Heart right ventricle (tissue), 16 donors: ENCODE data around the gene RHEB. TPM values are rescaled to one million over a fixed set of nuclear protein-coding genes. Genes with fewer than 3 reads are reported as not detected.

Experiments used
- ATAC-seq, 8 donors: fragments of 200-7000 bp; cut with Tn5 transposase; one replicate each; pipeline ENCODE4 v1.9.1; 2020; ENCODE audit warnings: mild to moderate bottlenecking in 8 of 8, moderate library complexity in 8 of 8, moderate number of reproducible peaks in 1 of 8
- DNase-seq, 2 donors: peaks; one replicate each; pipeline ENCODE4 v3.0.0-alpha.2; 2020
- H3K27ac ChIP-seq, 10 donors: fragments of 200-600 bp; sonication (generic) in 2 of 10; one replicate each; pipeline versions ENCODE4 v1.5.0 to v1.8.0; 2020 to 2022; ENCODE audit warnings: mild to moderate bottlenecking in 3 of 10
- H3K27me3 ChIP-seq, 7 donors: fragments of 200-600 bp; one replicate each; pipeline ENCODE4 v1.8.0; 2021 to 2022; ENCODE audit warnings: mild to moderate bottlenecking in 2 of 7
- H3K36me3 ChIP-seq, 9 donors: fragments of 200-600 bp; sonication (generic) in 1 of 9; one replicate each; pipeline versions ENCODE4 v1.5.0 to v1.8.0; 2020 to 2022; ENCODE audit warnings: mild to moderate bottlenecking in 2 of 9
- H3K4me1 ChIP-seq, 9 donors: fragments of 200-600 bp; sonication (generic) in 1 of 9; one replicate each; pipeline versions ENCODE4 v1.5.0 to v1.8.0; 2020 to 2022; ENCODE audit warnings: mild to moderate bottlenecking in 4 of 9
- H3K4me3 ChIP-seq, 10 donors: fragments of 200-600 bp; sonication (generic) in 2 of 10; one replicate each; pipeline versions ENCODE4 v1.5.0 to v1.8.0; 2020 to 2022; ENCODE audit warnings: mild to moderate bottlenecking in 7 of 10, moderate library complexity in 2 of 10
- H3K9me3 ChIP-seq, 11 donors: fragments of 200-600 bp in 10 of 11; sonication (generic) in 2 of 11; one replicate each; pipeline versions ENCODE4 v1.5.0 to v1.8.0; 2013 to 2022; ENCODE audit warnings: mild to moderate bottlenecking in 2 of 11, control low read depth in 1 of 11, moderate library complexity in 1 of 11
- CTCF ChIP-seq, 9 donors: fragments of 200-600 bp; sonication (generic) in 2 of 9; IDR thresholded peaks; one replicate each; pipeline versions ENCODE4 v1.5.0 to v1.8.0; 2021 to 2022; ENCODE audit warnings: antibody characterized with exemption in 9 of 9, mild to moderate bottlenecking in 5 of 9, moderate library complexity in 1 of 9
- WGBS, 2 donors: extraction: QIAGEN DNeasy Blood & Tissue Kit; methylation state at CpG; one replicate each; pipeline ENCODE4 v1.1.7; 2013; ENCODE audit warnings: inconsistent platforms in 1 of 2; 5-methylcytosine and 5-hydroxymethylcytosine counted together
- intact Hi-C, 10 donors: fragments of 100-400 bp; cut with DNase I; formaldehyde crosslinking; loops; one replicate each; pipeline versions ENCODE4 v1.11.1 to v1.14.2; 2022
- polyA plus RNA-seq, 2 donors: library from polyadenylated mRNA; stranded (reverse); fragments of 200-250 nt; gene quantifications; one replicate each; pipeline ENCODE4 v1.2.3, GENCODE V29; 2013
- total RNA-seq, 10 donors: library from RNA; stranded (reverse); fragmentation: NEBNext Ultra II Directional in 3 of 10; extraction: Animal tissue kit (Norgen Biotek cat#: 25700) in 3 of 10; gene quantifications; one replicate each; pipeline versions ENCODE4 v1.2.1 to v1.2.4, GENCODE V29; 2021 to 2023
- donor health status: Arrhythmogenic right ventricular cardiomyopathy.
- donor health status: ischemic (EF 13 %, LVEDD 7.1; RV severe dilation, severe dysfunction).
- donor health status: healthy with polysubstance abuse.
- donor health status: DM: no; HTN: yes; CAD: no.
- donor health status: DM: no; HTN: no; CAD: no.
- donor health status: ischemic (EF 25% LVEDD 6.9; RV normal size, moderate dysfunction).
- donor health status: ischemic (EF 25% LVEDD 5.7; RV mildly dilated, moderate dysfunction).
- donor health status: healthy.
- donor health status: DM: yes; HTN: yes; CAD: no.
- donor health status: Ischemic cardiomyopathy.
- donor health status: ischemic (EF 35%, LVEDD 5.7; RV mildly dilated, moderate dysfunction).
- donor health status: nonischemic (EF 11% LVEDD 7.7; RV severe dilation, severe dysfunction).
- donor health status: DM: yes; HTN: yes; CAD: no.
- donor health status: PGD.
- donor health status: ischemic (EF 29% LVEDD 5.4; RV normal size, mild dysfunction).
- donor health status: nonischemic (EF 23%, LVEDD 6.1; RV moderate dilation, normal function).

RHEB gene
- total and polyA plus RNA-seq, 12 donors = 56.0 to 174 (median 104) TPM

GRCh38 chr7:151444632-151445031 lies 75.1 kb downstream of the RHEB start:
- Histone ChIP-seq H3K27me3 (peaks cover 0 to 14% (median 8%) of the 10 kb centered on the region in 7 donors), H3K9me3 (no peaks in the 10 kb centered on the region), H3K4me1 (peaks cover 0 to 28% (median 9%) of the 10 kb centered on the region in 9 donors), H3K4me3 (no peak overlapping the region), H3K27ac (no peak overlapping the region), H3K36me3 (no peaks in the 10 kb centered on the region)
- no peak for TF ChIP-seq CTCF (IDR thresholded peaks at IDR 0.05)
- ATAC-seq (no peak), DNase-seq (no peak)
- intact Hi-C loops = loop anchor here in 8 of 10 donors (5.0 kb wide), 5 partner anchors 67 to 313 kb away; no protein-coding TSS in a partner anchor
- WGBS, 2 donors = 85 to 89% methylated on average over 1 of the region's 1 CpG

- Histone ChIP-seq H3K4me1 (peaks cover 0 to 20% (median 9%) of the 10 kb centered on the region in 9 donors), H3K4me3 (no peak overlapping the region), H3K36me3 (no peaks in the 10 kb centered on the region), H3K27me3 (peaks cover 0 to 25% (median 20%) of the 10 kb centered on the region in 7 donors), H3K9me3 (no peaks in the 10 kb centered on the region), H3K27ac (no peak overlapping the region)
- intact Hi-C loops = loop anchor here in 1 of 10 donors (5.0 kb wide), 1 partner anchor 66 kb away; no protein-coding TSS in a partner anchor
- WGBS, 2 donors = 77 to 78% methylated on average over 10 of the region's 10 CpGs
- DNase-seq (no peak), ATAC-seq (no peak)
- no peak for TF ChIP-seq CTCF (IDR thresholded peaks at IDR 0.05)
Measured at GRCh38 chr7:151442776-151443496, 76.8 kb downstream of the RHEB start.

GRCh38 chr7:151440799-151441445 lies 78.8 kb downstream of the RHEB start:
- Histone ChIP-seq H3K4me3 (no peak overlapping the region), H3K27me3 (peaks cover 0 to 33% (median 23%) of the 10 kb centered on the region in 7 donors), H3K36me3 (no peaks in the 10 kb centered on the region), H3K27ac (no peak overlapping the region), H3K4me1 (peaks cover 0 to 25% (median 15%) of the 10 kb centered on the region in 9 donors), H3K9me3 (no peaks in the 10 kb centered on the region)
- intact Hi-C loops = loop anchor here in 1 of 10 donors (5.0 kb wide), 1 partner anchor 64 kb away; no protein-coding TSS in a partner anchor
- WGBS, 2 donors = 62 to 72% methylated on average over 10 of the region's 10 CpGs
- no peak for TF ChIP-seq CTCF (IDR thresholded peaks at IDR 0.05)
- no peak for ATAC-seq
- DNase-seq = no peak
